HG02840 (cell line): ENCODE results near the gene TMCC1.
"Not testable (repeated sequence)": the region's sequence is repeated elsewhere in the genome, so short reads cannot be mapped to it uniquely, and the experiment has no call there.

Experiments used
- ATAC-seq: cut with Tn5 transposase; IDR thresholded peaks from one replicate; pipeline ENCODE4 v1.9.1; 2021; ENCODE audit warnings: mild to moderate bottlenecking, moderate library complexity, moderate number of reproducible peaks; ENCODE audit not compliant: unreplicated experiment, low FRiP score

Gene TMCC1

DNA sequence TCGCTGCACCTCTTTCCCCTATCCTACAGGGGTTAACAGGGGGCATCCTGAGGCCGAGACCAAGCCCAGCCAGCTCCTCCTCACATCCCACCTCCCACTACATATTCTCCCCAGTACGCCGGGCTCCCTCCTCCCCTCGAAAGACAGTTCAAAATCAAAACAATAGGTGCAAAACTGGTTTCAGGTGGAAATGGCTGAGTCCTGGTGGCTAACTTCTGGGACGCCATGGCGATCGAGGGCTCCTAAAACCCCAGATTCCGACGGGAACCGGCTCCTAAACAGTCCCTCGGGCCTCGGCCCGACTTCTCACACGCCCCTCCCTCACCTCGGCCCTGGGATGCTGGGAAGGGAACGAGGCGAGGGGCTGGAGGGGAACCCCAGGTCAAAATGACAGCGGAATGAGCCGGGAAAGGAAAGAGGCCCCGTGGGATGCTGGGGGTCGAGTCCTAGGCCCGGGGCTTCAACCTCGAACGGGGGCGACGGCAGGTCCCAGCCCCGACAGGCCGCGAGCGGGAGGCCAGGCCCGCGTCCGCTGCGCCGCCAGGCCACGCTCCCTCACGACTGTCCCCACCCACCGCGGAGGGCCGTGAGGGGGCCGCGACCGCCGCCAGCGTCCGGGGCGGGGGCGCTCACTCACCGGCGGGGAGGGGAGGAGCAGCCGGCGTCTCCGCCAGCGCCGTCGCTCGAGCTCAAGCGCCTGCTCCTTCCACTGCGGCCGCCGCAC lies 492 bp downstream of the TMCC1 start:
- peak; percentile 72 for ATAC-seq

DNA sequence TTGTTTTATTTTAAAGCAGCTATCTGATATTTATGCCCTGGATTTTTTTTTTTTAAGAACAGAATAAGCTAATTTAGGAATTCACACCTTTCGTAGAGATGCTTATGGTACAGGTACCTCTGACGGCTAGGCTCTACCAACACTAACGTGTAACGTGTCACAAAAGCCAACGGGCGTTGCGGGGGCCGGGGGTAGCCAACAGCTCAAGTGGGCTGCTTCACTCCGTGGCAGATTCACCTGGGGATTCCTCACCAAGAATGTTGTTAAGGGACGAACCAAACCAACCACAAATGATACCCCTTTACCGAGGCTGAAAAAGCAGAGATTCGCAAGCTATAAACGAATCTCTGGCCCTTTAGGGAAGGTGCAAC lies 1.0 kb downstream of the TMCC1 start:
- no peak for ATAC-seq

DNA sequence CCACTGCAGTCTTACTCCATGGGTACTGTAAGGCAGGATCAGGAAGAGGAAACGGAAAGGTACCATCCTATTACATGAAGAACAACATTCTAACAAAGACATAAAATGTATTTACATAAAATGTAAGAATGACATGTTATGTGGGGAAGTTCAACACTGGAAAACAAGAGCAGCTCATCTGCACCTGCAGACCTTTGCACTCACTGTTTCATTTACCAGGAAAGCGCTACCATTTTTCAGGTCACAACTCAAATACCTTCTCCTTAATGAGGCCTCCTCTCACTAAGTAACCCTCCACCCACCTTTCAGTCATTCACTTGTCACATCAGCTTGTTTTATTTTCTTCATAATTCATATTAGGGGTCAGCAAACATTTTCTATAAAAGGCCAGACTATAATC lies 2.6 kb downstream of the TMCC1 start:
- no peak for ATAC-seq

- ATAC-seq = no peak
These were observed 3.4 kb downstream of the TMCC1 start for GRCh38 chr3:129890125-129890524.

GRCh38 chr3:129888771-129889170 lies 4.7 kb downstream of the TMCC1 start:
- no peak for ATAC-seq

- no peak for ATAC-seq
These were observed 12.2 kb downstream of the TMCC1 start for GRCh38 chr3:129881261-129881660.

DNA sequence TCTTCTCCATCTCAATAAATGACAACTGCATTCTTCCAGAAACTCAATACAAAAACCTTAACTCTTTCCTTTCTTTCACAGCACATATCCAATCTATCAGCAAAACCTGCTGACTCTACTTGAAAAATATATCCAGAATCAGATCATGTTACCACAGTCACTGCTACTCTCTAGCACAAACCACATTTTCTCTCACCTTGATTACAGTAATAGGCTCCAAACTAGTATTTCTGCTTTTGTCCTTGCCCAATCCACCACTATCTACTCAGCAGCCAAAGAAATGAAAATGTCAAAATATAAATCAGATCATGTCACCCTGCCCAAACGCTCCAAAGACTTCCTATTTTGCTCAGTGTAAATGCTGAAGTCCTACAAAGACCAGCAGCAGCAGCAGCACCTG lies 15.2 kb downstream of the TMCC1 start:
- ATAC-seq = no peak

GRCh38 chr3:129874479-129874878 lies 19.0 kb downstream of the TMCC1 start:
- ATAC-seq = not testable (repeated sequence)

DNA sequence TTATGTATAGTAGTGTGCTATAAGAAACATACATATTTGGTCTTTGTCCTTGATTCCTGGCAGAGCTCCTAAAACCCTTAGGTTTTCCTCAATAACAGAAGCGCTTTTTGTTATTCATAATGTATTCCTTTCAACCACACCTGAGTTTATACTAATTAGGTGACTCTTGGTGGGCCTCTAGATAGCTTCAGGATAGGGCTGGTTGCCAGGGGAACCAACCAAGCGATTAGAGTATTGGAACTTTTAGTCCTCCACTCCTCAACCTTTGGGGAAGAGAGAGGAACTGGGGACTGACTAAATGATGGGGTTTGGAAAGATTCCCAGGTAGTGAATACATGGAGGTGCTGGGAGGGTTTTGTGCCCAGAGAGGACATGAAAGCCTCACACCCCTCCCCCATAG lies 24.6 kb downstream of the TMCC1 start:
- no peak for ATAC-seq

- ATAC-seq = no peak
These were observed 25.9 kb downstream of the TMCC1 start for GRCh38 chr3:129867506-129868124.

GRCh38 chr3:129865806-129866205 lies 27.7 kb downstream of the TMCC1 start:
- ATAC-seq = no peak

- ATAC-seq = no peak
These were observed 29.0 kb downstream of the TMCC1 start for GRCh38 chr3:129864519-129864918.

DNA sequence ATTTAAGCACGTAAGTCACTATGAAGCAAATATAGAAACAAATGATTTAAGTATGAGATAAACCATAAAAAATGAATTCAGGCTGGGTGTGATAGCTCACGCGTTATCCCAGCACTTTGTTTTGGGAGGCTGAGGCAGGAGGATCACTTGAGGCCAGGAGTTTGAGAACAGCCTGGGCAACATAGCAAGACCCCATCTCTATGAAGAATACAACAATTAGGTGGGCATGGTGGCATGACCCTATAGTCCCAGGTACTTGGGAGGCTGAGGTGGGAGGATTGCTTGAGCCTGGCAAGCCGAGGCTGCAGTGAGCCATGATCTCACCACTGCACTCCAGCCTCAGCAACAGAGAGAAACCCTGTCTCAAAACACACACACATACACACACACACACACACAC lies 34.2 kb downstream of the TMCC1 start:
- ATAC-seq = no peak

DNA sequence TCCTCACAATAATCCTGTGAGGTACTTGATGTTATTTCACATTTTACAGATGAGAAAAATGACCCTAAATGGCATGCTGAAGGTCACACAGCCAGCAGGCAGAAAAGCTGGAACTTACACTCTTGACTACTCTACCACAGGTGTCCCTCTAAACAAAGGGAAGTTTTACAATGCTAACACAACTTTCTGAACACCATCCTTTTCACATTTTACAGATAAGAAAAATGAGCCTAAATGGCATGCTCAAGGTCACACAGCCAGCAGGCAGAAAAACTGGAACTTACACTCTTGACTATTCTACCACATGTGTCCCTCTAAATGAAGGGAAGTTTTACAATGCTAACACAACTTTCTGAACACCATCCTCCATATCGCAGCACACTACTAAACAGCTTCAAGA lies 35.6 kb downstream of the TMCC1 start:
- no peak for ATAC-seq

DNA sequence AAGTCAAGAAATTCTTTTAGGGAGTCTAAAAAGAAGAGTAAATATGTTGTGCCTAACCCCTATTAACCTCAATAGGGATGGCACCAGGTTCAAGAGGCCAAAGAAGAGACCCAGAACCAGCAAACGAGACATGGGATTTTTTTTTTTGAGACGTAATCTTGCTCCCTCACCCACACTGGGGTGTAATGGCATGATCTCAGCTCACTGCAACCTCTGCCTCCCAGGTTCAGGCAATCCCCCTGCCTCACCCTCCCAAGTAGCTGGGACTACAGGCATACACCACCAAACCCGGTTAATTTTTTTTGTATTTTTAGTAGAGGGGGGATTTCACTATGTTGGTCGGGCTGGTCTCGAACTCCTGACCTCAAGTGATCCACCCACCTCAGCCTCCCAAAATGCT lies 36.7 kb downstream of the TMCC1 start:
- not testable (repeated sequence) for ATAC-seq

- ATAC-seq = no peak
These were observed 37.6 kb downstream of the TMCC1 start for GRCh38 chr3:129855832-129856419.

- no peak for ATAC-seq
These were observed 38.2 kb downstream of the TMCC1 start for GRCh38 chr3:129855170-129855831.

GRCh38 chr3:129854460-129854859 lies 39.1 kb downstream of the TMCC1 start:
- no peak for ATAC-seq

GRCh38 chr3:129845956-129846355 lies 47.6 kb downstream of the TMCC1 start:
- no peak for ATAC-seq

- no peak for ATAC-seq
These were observed 52.7 kb downstream of the TMCC1 start for GRCh38 chr3:129840707-129841360.

- no peak for ATAC-seq
These were observed 55.4 kb downstream of the TMCC1 start for GRCh38 chr3:129838086-129838485.
